SK-N-SH (cell line): ENCODE data around the gene RALBP1.

ENCODE experiments used
- CHD2 ChIP-seq: fragments of 150-350 bp; IDR thresholded peaks from 2 replicates; pipeline ENCODE4 v1.6.1; 2018; ENCODE audit warnings: low read length; ENCODE audit not compliant: partially characterized antibody
- CTCF ChIP-seq: fragments of 200-600 bp; sonication (generic); IDR thresholded peaks from 2 replicates; pipeline ENCODE4 v1.6.1; 2017; ENCODE audit warnings: antibody characterized with exemption, mild to moderate bottlenecking, moderate library complexity
- POLR2AphosphoS5 ChIP-seq: IDR thresholded peaks from 2 replicates; pipeline ENCODE4 v1.6.1; 2012; ENCODE audit warnings: low read depth, low read length
- REST ChIP-seq: IDR thresholded peaks from 2 replicates; pipeline ENCODE4 v1.6.1; 2012; ENCODE audit warnings: mild to moderate bottlenecking, low read depth, low read length, moderate library complexity
- YY1 ChIP-seq: IDR thresholded peaks from 2 replicates; pipeline ENCODE4 v1.4.0; 2012; ENCODE audit warnings: low read depth, mild to moderate bottlenecking
- ZBTB33 ChIP-seq: IDR thresholded peaks from 2 replicates; pipeline ENCODE4 v1.4.0; 2012; ENCODE audit warnings: low read depth, borderline replicate concordance
- TF ChIP-seq, protein P1 (sequence below): IDR thresholded peaks from 2 replicates; pipeline ENCODE4 v1.4.0; 2012; ENCODE audit warnings: low read depth, borderline replicate concordance
- TF ChIP-seq, protein P2 (sequence below): fragments of 150-350 bp; IDR thresholded peaks from 2 replicates; pipeline ENCODE4 v1.6.1; 2017; ENCODE audit warnings: antibody characterized with exemption, low read length, low read depth, borderline replicate concordance

DNA sequence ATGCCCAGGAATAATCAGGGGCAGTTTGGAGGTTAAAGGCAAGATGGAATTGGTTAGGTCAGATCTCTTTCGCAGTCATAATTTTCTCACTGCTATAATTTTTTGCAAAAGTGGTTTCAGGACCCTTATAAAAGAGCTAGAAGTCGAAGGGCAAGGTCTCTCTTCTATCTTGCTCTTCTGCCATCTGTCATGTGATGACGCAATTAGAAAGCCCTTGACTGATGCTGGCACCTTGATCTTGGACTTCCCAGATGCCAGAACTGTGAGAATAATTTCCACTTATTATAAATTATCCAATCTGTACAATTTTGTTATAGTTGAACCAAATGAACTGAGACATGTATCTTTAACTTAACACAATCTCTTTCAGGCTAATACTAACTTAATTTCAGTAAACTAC, 6.3 kb upstream of the RALBP1 start:
- TF ChIP-seq, protein P1, sequence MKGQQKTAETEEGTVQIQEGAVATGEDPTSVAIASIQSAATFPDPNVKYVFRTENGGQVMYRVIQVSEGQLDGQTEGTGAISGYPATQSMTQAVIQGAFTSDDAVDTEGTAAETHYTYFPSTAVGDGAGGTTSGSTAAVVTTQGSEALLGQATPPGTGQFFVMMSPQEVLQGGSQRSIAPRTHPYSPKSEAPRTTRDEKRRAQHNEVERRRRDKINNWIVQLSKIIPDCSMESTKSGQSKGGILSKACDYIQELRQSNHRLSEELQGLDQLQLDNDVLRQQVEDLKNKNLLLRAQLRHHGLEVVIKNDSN = no peak
- TF ChIP-seq REST (no peak), POLR2AphosphoS5 (no peak), CTCF (no peak), YY1 (no peak), CHD2 (no peak), ZBTB33 (no peak)
- TF ChIP-seq, protein P2, sequence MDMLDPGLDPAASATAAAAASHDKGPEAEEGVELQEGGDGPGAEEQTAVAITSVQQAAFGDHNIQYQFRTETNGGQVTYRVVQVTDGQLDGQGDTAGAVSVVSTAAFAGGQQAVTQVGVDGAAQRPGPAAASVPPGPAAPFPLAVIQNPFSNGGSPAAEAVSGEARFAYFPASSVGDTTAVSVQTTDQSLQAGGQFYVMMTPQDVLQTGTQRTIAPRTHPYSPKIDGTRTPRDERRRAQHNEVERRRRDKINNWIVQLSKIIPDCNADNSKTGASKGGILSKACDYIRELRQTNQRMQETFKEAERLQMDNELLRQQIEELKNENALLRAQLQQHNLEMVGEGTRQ = no peak
